Sigmoid colon (tissue), 4 donors: ENCODE measurements around the gene NYNRIN.

ENCODE experiments used
- EP300 ChIP-seq, 4 donors: sonication (generic); formaldehyde crosslinking; IDR thresholded peaks; one replicate each; pipeline ENCODE4 v1.6.1; 2017; ENCODE audit warnings: antibody characterized with exemption in 4 of 4
- POLR2A ChIP-seq, 2 donors: fragments of 450-650 bp; IDR thresholded peaks; one replicate each; pipeline ENCODE4 v1.6.1; 2016; ENCODE audit warnings: antibody characterized with exemption in 2 of 2, mild to moderate bottlenecking in 2 of 2, moderate library complexity in 2 of 2
- POLR2AphosphoS5 ChIP-seq, 4 donors: sonication (generic); formaldehyde crosslinking; IDR thresholded peaks; one replicate each; pipeline ENCODE4 v1.6.1; 2017; ENCODE audit warnings: antibody characterized with exemption in 4 of 4
- TF ChIP-seq, protein P1 (sequence below), 4 experiments: fragments of 450-650 bp in 3 of 4; fragments of 200-600 bp in 1 of 4; IDR thresholded peaks; one replicate each; pipeline ENCODE4 v1.5.1; 2016 to 2019; ENCODE audit warnings: antibody characterized with exemption in 4 of 4, mild to moderate bottlenecking in 3 of 4, moderate library complexity in 2 of 4

DNA sequence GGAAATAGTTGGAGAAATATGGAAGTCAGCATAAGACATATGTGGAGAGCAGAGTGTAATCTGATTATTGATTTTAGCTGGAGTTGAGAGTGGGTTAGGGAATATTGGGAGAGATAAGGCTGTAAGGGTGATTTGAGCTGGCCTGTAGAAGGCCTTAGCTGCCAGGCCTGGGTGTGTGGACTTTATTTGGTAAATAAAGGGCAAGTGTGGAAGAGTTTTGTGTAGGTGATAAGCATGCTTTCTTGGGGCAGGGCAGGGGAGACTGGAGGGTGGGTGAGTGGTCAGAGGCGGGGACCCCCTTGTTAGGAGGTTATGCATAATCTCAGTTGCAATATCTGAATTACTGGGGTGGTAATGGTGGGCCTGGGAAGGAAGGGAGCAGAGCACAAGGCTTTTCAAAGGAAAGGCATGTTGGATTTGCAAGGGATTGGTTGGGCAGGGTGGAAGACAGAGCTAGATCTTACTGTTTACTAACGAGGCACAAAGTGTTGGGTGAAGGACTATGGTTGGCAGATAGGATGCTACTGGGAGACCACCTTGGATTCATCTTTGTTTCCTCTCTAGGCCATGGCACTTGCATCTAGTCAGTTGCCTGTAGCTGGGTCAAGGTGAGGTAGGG, 36.5 kb downstream of the NYNRIN start:
- TF ChIP-seq, protein P1, sequence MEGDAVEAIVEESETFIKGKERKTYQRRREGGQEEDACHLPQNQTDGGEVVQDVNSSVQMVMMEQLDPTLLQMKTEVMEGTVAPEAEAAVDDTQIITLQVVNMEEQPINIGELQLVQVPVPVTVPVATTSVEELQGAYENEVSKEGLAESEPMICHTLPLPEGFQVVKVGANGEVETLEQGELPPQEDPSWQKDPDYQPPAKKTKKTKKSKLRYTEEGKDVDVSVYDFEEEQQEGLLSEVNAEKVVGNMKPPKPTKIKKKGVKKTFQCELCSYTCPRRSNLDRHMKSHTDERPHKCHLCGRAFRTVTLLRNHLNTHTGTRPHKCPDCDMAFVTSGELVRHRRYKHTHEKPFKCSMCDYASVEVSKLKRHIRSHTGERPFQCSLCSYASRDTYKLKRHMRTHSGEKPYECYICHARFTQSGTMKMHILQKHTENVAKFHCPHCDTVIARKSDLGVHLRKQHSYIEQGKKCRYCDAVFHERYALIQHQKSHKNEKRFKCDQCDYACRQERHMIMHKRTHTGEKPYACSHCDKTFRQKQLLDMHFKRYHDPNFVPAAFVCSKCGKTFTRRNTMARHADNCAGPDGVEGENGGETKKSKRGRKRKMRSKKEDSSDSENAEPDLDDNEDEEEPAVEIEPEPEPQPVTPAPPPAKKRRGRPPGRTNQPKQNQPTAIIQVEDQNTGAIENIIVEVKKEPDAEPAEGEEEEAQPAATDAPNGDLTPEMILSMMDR (IDR thresholded peaks at IDR 0.05): no peak
- no peak for TF ChIP-seq EP300 (IDR thresholded peaks at IDR 0.05)
- no peak for TF ChIP-seq POLR2A (IDR thresholded peaks at IDR 0.05)
- TF ChIP-seq POLR2AphosphoS5 (IDR thresholded peaks at IDR 0.05): no peak
